GM23338 (cell line): ENCODE results near the gene FAM111A. TPM values are rescaled to one million over a fixed set of nuclear protein-coding genes. Genes with fewer than 3 reads are reported as not detected.

ENCODE experiments used
- ATAC-seq: fragments of 200-7000 bp; cut with Tn5 transposase; 3 replicates; pipeline ENCODE4 v1.9.1; 2020
- DNase-seq: peaks from one replicate; pipeline ENCODE4 v3.0.0-alpha.2; 2015; ENCODE audit warnings: low spot score
- H2AFZ ChIP-seq: fragments of 200-600 bp; sonication (generic); 2 replicates; pipeline ENCODE4 v1.8.0; 2016; ENCODE audit warnings: antibody characterized with exemption, mild to moderate bottlenecking, moderate library complexity
- H3F3A ChIP-seq: fragments of 200-600 bp; sonication (generic); replicated peaks from 2 replicates; pipeline ENCODE4 v1.8.0; 2017; ENCODE audit warnings: antibody characterized with exemption, mixed run types, low read depth
- H3K27ac ChIP-seq: fragments of 200-600 bp; sonication (generic); 2 replicates; pipeline ENCODE4 v1.6.1; 2016; ENCODE audit warnings: low read depth
- H3K27me3 ChIP-seq: fragments of 200-600 bp; sonication (generic); 2 replicates; pipeline ENCODE4 v1.8.0; 2016; ENCODE audit warnings: mild to moderate bottlenecking, mixed run types, moderate library complexity; ENCODE audit not compliant: insufficient read depth
- H3K36me3 ChIP-seq: fragments of 200-600 bp; sonication (generic); 2 replicates; pipeline ENCODE4 v1.8.0; 2016; ENCODE audit warnings: mild to moderate bottlenecking; ENCODE audit not compliant: insufficient read depth
- H3K4me1 ChIP-seq: fragments of 200-600 bp; sonication (generic); 2 replicates; pipeline ENCODE4 v1.8.0; 2016; ENCODE audit warnings: mild to moderate bottlenecking, moderate library complexity; ENCODE audit not compliant: insufficient read depth
- H3K4me2 ChIP-seq: fragments of 200-600 bp; sonication (generic); 2 replicates; pipeline ENCODE4 v1.7.1; 2017; ENCODE audit warnings: mixed run types
- H3K4me3 ChIP-seq: fragments of 200-600 bp; sonication (generic); 2 replicates; pipeline ENCODE4 v1.6.1; 2016; ENCODE audit warnings: mixed run types
- H3K79me2 ChIP-seq: fragments of 200-600 bp; sonication (generic); replicated peaks from 2 replicates; pipeline ENCODE4 v1.8.0; 2017; ENCODE audit warnings: mild to moderate bottlenecking; ENCODE audit not compliant: insufficient read depth
- H3K9me2 ChIP-seq: fragments of 200-600 bp; sonication (generic); 2 replicates; pipeline ENCODE4 v1.8.0; 2017; ENCODE audit not compliant: insufficient read depth
- H4K20me1 ChIP-seq: fragments of 200-600 bp; sonication (generic); replicated peaks from 2 replicates; pipeline ENCODE4 v1.8.0; 2017; ENCODE audit warnings: mild to moderate bottlenecking; ENCODE audit not compliant: insufficient read depth
- H3K27ac Mint-ChIP-seq: 2 replicates; pipeline ENCODE4 v1.8.0; 2020; ENCODE audit warnings: inconsistent platforms, mild to moderate bottlenecking, moderate library complexity, mixed read lengths
- H3K27me3 Mint-ChIP-seq: 3 replicates; pipeline ENCODE4 v1.8.0; 2022; ENCODE audit warnings: low read depth, mild to moderate bottlenecking, moderate library complexity, mixed read lengths, inconsistent platforms; ENCODE audit not compliant: insufficient read depth, poor library complexity
- H3K36me3 Mint-ChIP-seq: 3 replicates; pipeline ENCODE4 v1.8.0; 2021; ENCODE audit warnings: low read depth, mild to moderate bottlenecking, inconsistent platforms, moderate library complexity, mixed read lengths
- H3K4me1 Mint-ChIP-seq: 3 replicates; pipeline ENCODE4 v1.8.0; 2020; ENCODE audit warnings: mild to moderate bottlenecking, inconsistent platforms, mixed read lengths
- H3K4me3 Mint-ChIP-seq: 3 replicates; pipeline ENCODE4 v1.8.0; 2021; ENCODE audit warnings: moderate library complexity, mild to moderate bottlenecking, inconsistent platforms, mixed read lengths
- H3K9me3 Mint-ChIP-seq: 3 replicates; pipeline ENCODE4 v1.8.0; 2020; ENCODE audit warnings: moderate library complexity, mild to moderate bottlenecking, inconsistent platforms, mixed read lengths
- CREB1 ChIP-seq: fragments of 250-450 bp; sonication (Bioruptor Pico); IDR thresholded peaks from 2 replicates; pipeline ENCODE4 v1.5.0; 2020; ENCODE audit warnings: low read depth, mild to moderate bottlenecking, moderate library complexity
- EZH2 ChIP-seq: fragments of 200-600 bp; sonication (generic); IDR thresholded peaks from one replicate; pipeline ENCODE4 v1.8.0; 2017; ENCODE audit warnings: antibody characterized with exemption, mild to moderate bottlenecking, low read depth; ENCODE audit not compliant: unreplicated experiment
- EZH2phosphoT487 ChIP-seq: fragments of 200-600 bp; sonication (generic); IDR thresholded peaks from one replicate; pipeline ENCODE4 v1.8.1; 2018; ENCODE audit warnings: antibody characterized with exemption; ENCODE audit not compliant: unreplicated experiment
- JUNB ChIP-seq: IDR thresholded peaks from one replicate; pipeline ENCODE4 v1.6.1; 2016; ENCODE audit warnings: antibody characterized with exemption; ENCODE audit not compliant: unreplicated experiment
- NANOG ChIP-seq: IDR thresholded peaks from 2 replicates; pipeline ENCODE4 v1.6.1; 2016; ENCODE audit warnings: antibody characterized with exemption, borderline replicate concordance
- POLR2AphosphoS5 ChIP-seq: IDR thresholded peaks from 2 replicates; pipeline ENCODE4 v1.6.1; 2016; ENCODE audit warnings: antibody characterized with exemption, low read depth
- STAT1 ChIP-seq: IDR thresholded peaks from one replicate; pipeline ENCODE4 v1.6.1; 2016; ENCODE audit warnings: antibody characterized with exemption; ENCODE audit not compliant: unreplicated experiment
- ZNF114 ChIP-seq: fragments of 250-450 bp; sonication (Bioruptor Pico); IDR thresholded peaks from 2 replicates; pipeline ENCODE4 v1.5.0; 2020; ENCODE audit warnings: mild to moderate bottlenecking, moderate library complexity
- ZNF331 ChIP-seq: fragments of 250-450 bp; sonication (Bioruptor Pico); IDR thresholded peaks from 2 replicates; pipeline ENCODE4 v1.5.0; 2020; ENCODE audit warnings: low read depth, mild to moderate bottlenecking, moderate library complexity
- polyA plus RNA-seq: library from polyadenylated mRNA; unstranded; fragments of >200 nt; fragmentation: Nextera tagmentation; extraction: Ambion mirVana; gene quantifications from 2 replicates; pipeline ENCODE4 v1.2.1, GENCODE V29; 2016
- total RNA-seq: library from RNA; depleted of rRNA; stranded (reverse); fragments of >200 nt; shearing (Covaris generic); gene quantifications from 2 replicates; pipeline ENCODE4 v1.2.3, GENCODE V29; 2014
- TF ChIP-seq, protein P1 (sequence below): IDR thresholded peaks from one replicate; pipeline ENCODE4 v1.6.1; 2018; ENCODE audit warnings: antibody characterized with exemption; ENCODE audit not compliant: unreplicated experiment
- TF ChIP-seq, protein P2 (sequence below), 2 experiments: fragments of 200-600 bp in 1 of 2; sonication (generic) in 1 of 2; conservative IDR thresholded peaks; 2 replicates each; pipeline versions ENCODE4 v1.5.1 to v1.6.1; 2016 to 2017; ENCODE audit warnings: antibody characterized with exemption in 2 of 2, low read depth in 2 of 2, mild to moderate bottlenecking in 2 of 2, moderate library complexity in 1 of 2
- TF ChIP-seq, protein P3 (sequence below): IDR thresholded peaks from 2 replicates; pipeline ENCODE4 v1.6.1; 2016; ENCODE audit warnings: antibody characterized with exemption
- TF ChIP-seq, protein P4 (sequence below): fragments of 250-450 bp; sonication (Bioruptor Pico); IDR thresholded peaks from 2 replicates; pipeline ENCODE4 v1.5.0; 2020; ENCODE audit warnings: mild to moderate bottlenecking, moderate library complexity

The FAM111A gene
- total and polyA plus RNA-seq, 2 experiments from 2014 or later = 23.0 to 38.1 TPM

DNA sequence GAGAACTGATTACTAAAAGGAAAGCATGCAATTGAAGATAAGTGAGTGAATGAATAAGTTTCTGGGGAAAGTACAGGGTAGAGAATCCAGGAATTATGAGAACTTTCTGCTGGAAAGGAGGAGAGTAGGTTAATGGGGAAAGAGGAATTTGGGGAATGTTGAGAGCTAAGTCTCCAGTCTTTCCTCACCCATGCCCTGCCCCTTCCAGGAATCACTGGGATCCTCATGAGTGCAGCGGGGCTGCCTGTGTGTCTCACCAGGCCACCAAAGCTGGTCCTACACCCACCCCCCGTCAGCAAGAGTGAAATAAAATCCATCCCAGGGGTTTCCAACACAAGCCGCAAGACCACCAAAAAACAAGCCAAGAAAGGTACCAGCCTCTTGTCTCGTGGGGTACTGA, 46.3 kb downstream of the FAM111A start:
- Histone ChIP-seq H3F3A (no peaks in the 10 kb centered on the region), H3K4me3 (no peak overlapping the region), H3K36me3 (peaks cover 4% of the 10 kb centered on the region), H3K4me1 (no peaks in the 10 kb centered on the region), H3K79me2 (peaks cover 7% of the 10 kb centered on the region), H3K27me3 (no peaks in the 10 kb centered on the region), H3K27ac (no peak overlapping the region), H4K20me1 (no peaks in the 10 kb centered on the region; the same call in none of the 2 replicates), H2AFZ (no peak overlapping the region), H3K4me2 (no peak overlapping the region), H3K9me2 (0 out of 2 replicates have a peak, but pooled peaks cover 5% of the 10 kb centered on the region)
- Mint-ChIP-seq H3K9me3 (no peaks in the 10 kb centered on the region), H3K4me3 (no peak overlapping the region), H3K27me3 (peaks cover 2% of the 10 kb centered on the region), H3K36me3 (peaks cover 60% of the 10 kb centered on the region), H3K4me1 (peaks cover 14% of the 10 kb centered on the region), H3K27ac (0 out of 2 replicates have a peak overlapping the region, but pooled peaks have one; percentile 63)
- DNase-seq (no peak), ATAC-seq (no peak)
- no peak for TF ChIP-seq EZH2
- no peak for TF ChIP-seq ZNF114 (CRISPR knock-in tag)
- TF ChIP-seq, protein P1, sequence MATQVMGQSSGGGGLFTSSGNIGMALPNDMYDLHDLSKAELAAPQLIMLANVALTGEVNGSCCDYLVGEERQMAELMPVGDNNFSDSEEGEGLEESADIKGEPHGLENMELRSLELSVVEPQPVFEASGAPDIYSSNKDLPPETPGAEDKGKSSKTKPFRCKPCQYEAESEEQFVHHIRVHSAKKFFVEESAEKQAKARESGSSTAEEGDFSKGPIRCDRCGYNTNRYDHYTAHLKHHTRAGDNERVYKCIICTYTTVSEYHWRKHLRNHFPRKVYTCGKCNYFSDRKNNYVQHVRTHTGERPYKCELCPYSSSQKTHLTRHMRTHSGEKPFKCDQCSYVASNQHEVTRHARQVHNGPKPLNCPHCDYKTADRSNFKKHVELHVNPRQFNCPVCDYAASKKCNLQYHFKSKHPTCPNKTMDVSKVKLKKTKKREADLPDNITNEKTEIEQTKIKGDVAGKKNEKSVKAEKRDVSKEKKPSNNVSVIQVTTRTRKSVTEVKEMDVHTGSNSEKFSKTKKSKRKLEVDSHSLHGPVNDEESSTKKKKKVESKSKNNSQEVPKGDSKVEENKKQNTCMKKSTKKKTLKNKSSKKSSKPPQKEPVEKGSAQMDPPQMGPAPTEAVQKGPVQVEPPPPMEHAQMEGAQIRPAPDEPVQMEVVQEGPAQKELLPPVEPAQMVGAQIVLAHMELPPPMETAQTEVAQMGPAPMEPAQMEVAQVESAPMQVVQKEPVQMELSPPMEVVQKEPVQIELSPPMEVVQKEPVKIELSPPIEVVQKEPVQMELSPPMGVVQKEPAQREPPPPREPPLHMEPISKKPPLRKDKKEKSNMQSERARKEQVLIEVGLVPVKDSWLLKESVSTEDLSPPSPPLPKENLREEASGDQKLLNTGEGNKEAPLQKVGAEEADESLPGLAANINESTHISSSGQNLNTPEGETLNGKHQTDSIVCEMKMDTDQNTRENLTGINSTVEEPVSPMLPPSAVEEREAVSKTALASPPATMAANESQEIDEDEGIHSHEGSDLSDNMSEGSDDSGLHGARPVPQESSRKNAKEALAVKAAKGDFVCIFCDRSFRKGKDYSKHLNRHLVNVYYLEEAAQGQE = no peak
- TF ChIP-seq, protein P2, sequence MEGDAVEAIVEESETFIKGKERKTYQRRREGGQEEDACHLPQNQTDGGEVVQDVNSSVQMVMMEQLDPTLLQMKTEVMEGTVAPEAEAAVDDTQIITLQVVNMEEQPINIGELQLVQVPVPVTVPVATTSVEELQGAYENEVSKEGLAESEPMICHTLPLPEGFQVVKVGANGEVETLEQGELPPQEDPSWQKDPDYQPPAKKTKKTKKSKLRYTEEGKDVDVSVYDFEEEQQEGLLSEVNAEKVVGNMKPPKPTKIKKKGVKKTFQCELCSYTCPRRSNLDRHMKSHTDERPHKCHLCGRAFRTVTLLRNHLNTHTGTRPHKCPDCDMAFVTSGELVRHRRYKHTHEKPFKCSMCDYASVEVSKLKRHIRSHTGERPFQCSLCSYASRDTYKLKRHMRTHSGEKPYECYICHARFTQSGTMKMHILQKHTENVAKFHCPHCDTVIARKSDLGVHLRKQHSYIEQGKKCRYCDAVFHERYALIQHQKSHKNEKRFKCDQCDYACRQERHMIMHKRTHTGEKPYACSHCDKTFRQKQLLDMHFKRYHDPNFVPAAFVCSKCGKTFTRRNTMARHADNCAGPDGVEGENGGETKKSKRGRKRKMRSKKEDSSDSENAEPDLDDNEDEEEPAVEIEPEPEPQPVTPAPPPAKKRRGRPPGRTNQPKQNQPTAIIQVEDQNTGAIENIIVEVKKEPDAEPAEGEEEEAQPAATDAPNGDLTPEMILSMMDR (conservative IDR thresholded peaks at IDR 0.05; ENCODE audit: low read depth in 2 of 2) = no peak
- TF ChIP-seq EZH2phosphoT487 = no peak
- TF ChIP-seq, protein P3, sequence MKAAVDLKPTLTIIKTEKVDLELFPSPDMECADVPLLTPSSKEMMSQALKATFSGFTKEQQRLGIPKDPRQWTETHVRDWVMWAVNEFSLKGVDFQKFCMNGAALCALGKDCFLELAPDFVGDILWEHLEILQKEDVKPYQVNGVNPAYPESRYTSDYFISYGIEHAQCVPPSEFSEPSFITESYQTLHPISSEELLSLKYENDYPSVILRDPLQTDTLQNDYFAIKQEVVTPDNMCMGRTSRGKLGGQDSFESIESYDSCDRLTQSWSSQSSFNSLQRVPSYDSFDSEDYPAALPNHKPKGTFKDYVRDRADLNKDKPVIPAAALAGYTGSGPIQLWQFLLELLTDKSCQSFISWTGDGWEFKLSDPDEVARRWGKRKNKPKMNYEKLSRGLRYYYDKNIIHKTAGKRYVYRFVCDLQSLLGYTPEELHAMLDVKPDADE = no peak
- no peak for TF ChIP-seq JUNB
- no peak for TF ChIP-seq POLR2AphosphoS5
- no peak for TF ChIP-seq ZNF331
- TF ChIP-seq, protein P4, sequence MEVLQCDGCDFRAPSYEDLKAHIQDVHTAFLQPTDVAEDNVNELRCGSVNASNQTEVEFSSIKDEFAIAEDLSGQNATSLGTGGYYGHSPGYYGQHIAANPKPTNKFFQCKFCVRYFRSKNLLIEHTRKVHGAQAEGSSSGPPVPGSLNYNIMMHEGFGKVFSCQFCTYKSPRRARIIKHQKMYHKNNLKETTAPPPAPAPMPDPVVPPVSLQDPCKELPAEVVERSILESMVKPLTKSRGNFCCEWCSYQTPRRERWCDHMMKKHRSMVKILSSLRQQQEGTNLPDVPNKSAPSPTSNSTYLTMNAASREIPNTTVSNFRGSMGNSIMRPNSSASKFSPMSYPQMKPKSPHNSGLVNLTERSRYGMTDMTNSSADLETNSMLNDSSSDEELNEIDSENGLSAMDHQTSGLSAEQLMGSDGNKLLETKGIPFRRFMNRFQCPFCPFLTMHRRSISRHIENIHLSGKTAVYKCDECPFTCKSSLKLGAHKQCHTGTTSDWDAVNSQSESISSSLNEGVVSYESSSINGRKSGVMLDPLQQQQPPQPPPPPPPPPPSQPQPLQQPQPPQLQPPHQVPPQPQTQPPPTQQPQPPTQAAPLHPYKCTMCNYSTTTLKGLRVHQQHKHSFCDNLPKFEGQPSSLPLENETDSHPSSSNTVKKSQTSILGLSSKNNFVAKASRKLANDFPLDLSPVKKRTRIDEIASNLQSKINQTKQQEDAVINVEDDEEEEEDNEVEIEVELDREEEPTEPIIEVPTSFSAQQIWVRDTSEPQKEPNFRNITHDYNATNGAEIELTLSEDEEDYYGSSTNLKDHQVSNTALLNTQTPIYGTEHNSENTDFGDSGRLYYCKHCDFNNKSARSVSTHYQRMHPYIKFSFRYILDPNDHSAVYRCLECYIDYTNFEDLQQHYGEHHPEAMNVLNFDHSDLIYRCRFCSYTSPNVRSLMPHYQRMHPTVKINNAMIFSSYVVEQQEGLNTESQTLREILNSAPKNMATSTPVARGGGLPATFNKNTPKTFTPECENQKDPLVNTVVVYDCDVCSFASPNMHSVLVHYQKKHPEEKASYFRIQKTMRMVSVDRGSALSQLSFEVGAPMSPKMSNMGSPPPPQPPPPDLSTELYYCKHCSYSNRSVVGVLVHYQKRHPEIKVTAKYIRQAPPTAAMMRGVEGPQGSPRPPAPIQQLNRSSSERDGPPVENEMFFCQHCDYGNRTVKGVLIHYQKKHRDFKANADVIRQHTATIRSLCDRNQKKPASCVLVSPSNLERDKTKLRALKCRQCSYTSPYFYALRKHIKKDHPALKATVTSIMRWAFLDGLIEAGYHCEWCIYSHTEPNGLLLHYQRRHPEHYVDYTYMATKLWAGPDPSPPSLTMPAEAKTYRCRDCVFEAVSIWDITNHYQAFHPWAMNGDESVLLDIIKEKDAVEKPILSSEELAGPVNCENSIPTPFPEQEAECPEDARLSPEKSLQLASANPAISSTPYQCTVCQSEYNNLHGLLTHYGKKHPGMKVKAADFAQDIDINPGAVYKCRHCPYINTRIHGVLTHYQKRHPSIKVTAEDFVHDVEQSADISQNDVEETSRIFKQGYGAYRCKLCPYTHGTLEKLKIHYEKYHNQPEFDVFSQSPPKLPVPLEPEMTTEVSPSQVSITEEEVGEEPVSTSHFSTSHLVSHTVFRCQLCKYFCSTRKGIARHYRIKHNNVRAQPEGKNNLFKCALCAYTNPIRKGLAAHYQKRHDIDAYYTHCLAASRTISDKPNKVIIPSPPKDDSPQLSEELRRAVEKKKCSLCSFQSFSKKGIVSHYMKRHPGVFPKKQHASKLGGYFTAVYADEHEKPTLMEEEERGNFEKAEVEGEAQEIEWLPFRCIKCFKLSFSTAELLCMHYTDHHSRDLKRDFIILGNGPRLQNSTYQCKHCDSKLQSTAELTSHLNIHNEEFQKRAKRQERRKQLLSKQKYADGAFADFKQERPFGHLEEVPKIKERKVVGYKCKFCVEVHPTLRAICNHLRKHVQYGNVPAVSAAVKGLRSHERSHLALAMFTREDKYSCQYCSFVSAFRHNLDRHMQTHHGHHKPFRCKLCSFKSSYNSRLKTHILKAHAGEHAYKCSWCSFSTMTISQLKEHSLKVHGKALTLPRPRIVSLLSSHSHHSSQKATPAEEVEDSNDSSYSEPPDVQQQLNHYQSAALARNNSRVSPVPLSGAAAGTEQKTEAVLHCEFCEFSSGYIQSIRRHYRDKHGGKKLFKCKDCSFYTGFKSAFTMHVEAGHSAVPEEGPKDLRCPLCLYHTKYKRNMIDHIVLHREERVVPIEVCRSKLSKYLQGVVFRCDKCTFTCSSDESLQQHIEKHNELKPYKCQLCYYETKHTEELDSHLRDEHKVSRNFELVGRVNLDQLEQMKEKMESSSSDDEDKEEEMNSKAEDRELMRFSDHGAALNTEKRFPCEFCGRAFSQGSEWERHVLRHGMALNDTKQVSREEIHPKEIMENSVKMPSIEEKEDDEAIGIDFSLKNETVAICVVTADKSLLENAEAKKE (CRISPR knock-in tag) = no peak
- TF ChIP-seq STAT1 = no peak
- no peak for TF ChIP-seq CREB1 (CRISPR knock-in tag)
- no peak for TF ChIP-seq NANOG
